ENCODE data around the gene PDSS2. TPM values are rescaled to one million over a fixed set of nuclear protein-coding genes. Genes with fewer than 3 reads are reported as not detected.
A peak's percentile ranks its signal among the peaks of the same experiment; 100 is the strongest.

PDSS2 gene
- polyA plus RNA-seq, 1 of the 3 experiments (the other 2 are of a cell fraction), result 5.6 TPM

- no peak for TF ChIP-seq IRF3 (IDR thresholded peaks at IDR 0.05; ENCODE audit: low read depth, low read length)
- no peak for TF ChIP-seq ZBTB33 (IDR thresholded peaks at IDR 0.05; ENCODE audit: borderline replicate concordance, low read depth)
- no peak for TF ChIP-seq SMC3 (IDR thresholded peaks at IDR 0.05; ENCODE audit: low read depth, low read length)
- no peak for TF ChIP-seq EP300 (IDR thresholded peaks at IDR 0.05; ENCODE audit: borderline replicate concordance in 1 of 2, low read depth in 1 of 2, low read length in 1 of 2)
- TF ChIP-seq MXI1 (IDR thresholded peaks at IDR 0.05; ENCODE audit: low read depth, low read length), result no peak
- TF ChIP-seq CTCF (IDR thresholded peaks at IDR 0.05), result peak; percentile 31; the same call in 1 of the 2 replicates
- no peak for TF ChIP-seq MAX (IDR thresholded peaks at IDR 0.05; ENCODE audit: low read depth)
- TF ChIP-seq CHD2 (IDR thresholded peaks at IDR 0.05; ENCODE audit: low read length, partially characterized antibody), result peak; percentile 5
Observed at GRCh38 chr6:107116328-107116892, 343.0 kb downstream of the PDSS2 start (continued).

- DNase-seq, result peak; percentile 85
- no peaks in the 10 kb centered on the region for H3K9me2 ChIP-seq
- H3K4me2 ChIP-seq, result peak overlapping the region; percentile 98
- H3K9ac ChIP-seq, result peak overlapping the region; percentile 57; the same call in 1 of the 2 replicates
- H3F3A ChIP-seq (replicated peaks; ENCODE audit: insufficient read depth), result peaks cover 7% of the 10 kb centered on the region
- H3K36me3 ChIP-seq (replicated peaks in 1 of 2; ENCODE audit: control insufficient read depth in 1 of 2, insufficient read depth in 2 of 2, low read length in 1 of 2), result no peaks in the 10 kb centered on the region
- H3K9me3 ChIP-seq, result no peaks in the 10 kb centered on the region
- H2AFZ ChIP-seq (ENCODE audit: low read depth), result peak overlapping the region; percentile 84
- CTCF ChIA-PET, result interaction anchor here (0.5 to 1.9 kb wide), 13 partner anchors 8 to 555 kb away, joined by 3 to 8 read pairs (median 4); partner anchors contain the start of gene MTRES1
- no peaks in the 10 kb centered on the region for H3K79me2 ChIP-seq (ENCODE audit: insufficient read depth)
- peaks cover 10 to 16% of the 10 kb centered on the region in 2 experiments; a peak in 2 of 4 replicates for H3K4me1 ChIP-seq (ENCODE audit: control insufficient read depth in 1 of 2, insufficient read depth in 2 of 2, low read depth in 1 of 2, low read length in 1 of 2)
- H3K27ac ChIP-seq (ENCODE audit: low read depth in 2 of 2, low read length in 1 of 2), result peak overlapping the region; percentile 25 to 93; a peak in 3 of 4 replicates
- H3K4me3 ChIP-seq (ENCODE audit: low read depth in 2 of 2, low read length in 1 of 2), result peak overlapping the region; percentile 62 to 80
- no peaks in the 10 kb centered on the region for H4K20me1 ChIP-seq (ENCODE audit: insufficient read depth)
- H3K27me3 ChIP-seq (ENCODE audit: insufficient read depth), result no peaks in the 10 kb centered on the region; the same call in 1 of the 2 replicates
- under 1% methylated on average over 31 of the region's 45 CpGs for WGBS (ENCODE audit: low lambda C conversion rate)
- 0 out of 2 replicates have a peak, but pooled peaks have one; percentile 15 for TF ChIP-seq MXI1 (IDR thresholded peaks at IDR 0.05; ENCODE audit: low read depth, low read length)
- TF ChIP-seq CHD2 (IDR thresholded peaks at IDR 0.05; ENCODE audit: low read length, partially characterized antibody), result peak; percentile 9
- no peak for TF ChIP-seq ZBTB33 (IDR thresholded peaks at IDR 0.05; ENCODE audit: borderline replicate concordance, low read depth)
- peak; percentile 18; the same call in 1 of the 2 replicates for TF ChIP-seq REST (IDR thresholded peaks at IDR 0.05; ENCODE audit: low read depth, low read length)
- TF ChIP-seq TAF1 (IDR thresholded peaks at IDR 0.05; ENCODE audit: borderline replicate concordance, low read depth, low read length), result peak; percentile 32
- POLR2A ChIA-PET, result interaction anchor here (0.5 to 1.4 kb wide), 8 partner anchors 11 to 555 kb away, joined by 3 to 5 read pairs (median 3); no protein-coding TSS in a partner anchor
Observed at GRCh38 chr6:107115695-107116327, 343.6 kb downstream of the PDSS2 start.
